Muscle of leg (tissue), 16 donors: ENCODE data around the gene ACTRT3. TPM values are rescaled to one million over a fixed set of nuclear protein-coding genes. Genes with fewer than 3 reads are reported as not detected.
A peak's percentile ranks its signal among the peaks of the same experiment; 100 is the strongest.

ENCODE experiments used
- DNase-seq: peaks from one replicate; pipeline ENCODE4 v3.0.0; 2013
- H3K27ac ChIP-seq: one replicate; pipeline ENCODE4 v1.5.1; 2013; ENCODE audit warnings: mild to moderate bottlenecking, low read length, control low read depth
- H3K27me3 ChIP-seq: one replicate; pipeline ENCODE4 v1.6.1; 2013; ENCODE audit warnings: low read length; ENCODE audit not compliant: control insufficient read depth, insufficient read depth
- H3K36me3 ChIP-seq: one replicate; pipeline ENCODE4 v1.6.1; 2013; ENCODE audit warnings: low read length; ENCODE audit not compliant: control insufficient read depth, insufficient read depth
- H3K4me1 ChIP-seq: one replicate; pipeline ENCODE4 v1.6.1; 2013; ENCODE audit warnings: low read length; ENCODE audit not compliant: control insufficient read depth, insufficient read depth
- H3K4me3 ChIP-seq: one replicate; pipeline ENCODE4 v1.5.1; 2013; ENCODE audit warnings: low read length, control low read depth
- H3K9me3 ChIP-seq: replicated peaks from 2 replicates; pipeline ENCODE4 v1.6.1; 2013; ENCODE audit warnings: low read depth, low read length; ENCODE audit not compliant: control insufficient read depth
- WGBS: methylation state at CpG from one replicate; pipeline ENCODE4 v1.1.5; 2013; ENCODE audit warnings: missing lambda C conversion rate; ENCODE audit not compliant: insufficient coverage; 5-methylcytosine and 5-hydroxymethylcytosine counted together
- long read RNA-seq, 11 donors: transcript quantifications; one replicate each; lab custom pipeline, GENCODE V29; 2026
- polyA plus RNA-seq, 8 donors: library from polyadenylated mRNA; unstranded; fragments of 120-200 nt; gene quantifications; one replicate each; pipeline versions ENCODE4 v1.2.1 to v1.2.3, GENCODE V29; 2013; ENCODE audit warnings: inconsistent platforms in 1 of 8, low replicate concordance in 1 of 8; ENCODE audit not compliant: insufficient read length in 8 of 8, insufficient read depth in 1 of 8
- total RNA-seq: library from RNA; stranded (reverse); fragments of 120-200 nt; gene quantifications from one replicate; pipeline ENCODE4 v1.2.4, GENCODE V29; 2013

ACTRT3 gene
- total RNA-seq (3.4 TPM), polyA plus RNA-seq (1 to 10 TPM; 2.0 to 4.1 (median 3.2) TPM)
- long read RNA-seq, donor 1 = 0 reads
- long read RNA-seq, donor 2 = 0 reads
- long read RNA-seq, donor 3, partial matches to known transcripts = 0 of 3 reads
- long read RNA-seq, donor 3, other reads (novel, unspliced or antisense) = 0 of 3 reads
- long read RNA-seq, donor 4 = 0 reads
- long read RNA-seq, donor 5, transcript ACTRT3-201 (2 exons, 2,005 nt) = major isoform, 5 of 5 reads
- long read RNA-seq, donor 5, partial matches to known transcripts = 0 of 5 reads
- long read RNA-seq, donor 5, other reads (novel, unspliced or antisense) = 0 of 5 reads
- long read RNA-seq, donor 6, partial matches to known transcripts = 0 of 1 reads
- long read RNA-seq, donor 6, other reads (novel, unspliced or antisense) = 0 of 1 reads
- long read RNA-seq, donor 7 = 0 reads
- long read RNA-seq, donor 8, partial matches to known transcripts = 0 of 1 reads
- long read RNA-seq, donor 8, other reads (novel, unspliced or antisense) = 0 of 1 reads
- long read RNA-seq, donor 9, partial matches to known transcripts = 0 of 2 reads
- long read RNA-seq, donor 9, other reads (novel, unspliced or antisense) = 0 of 2 reads
- long read RNA-seq, donor 10, partial matches to known transcripts = 0 of 1 reads
- long read RNA-seq, donor 10, other reads (novel, unspliced or antisense) = 0 of 1 reads
- long read RNA-seq, donor 11, partial matches to known transcripts = 0 of 1 reads
- long read RNA-seq, donor 11, other reads (novel, unspliced or antisense) = 0 of 1 reads

DNA sequence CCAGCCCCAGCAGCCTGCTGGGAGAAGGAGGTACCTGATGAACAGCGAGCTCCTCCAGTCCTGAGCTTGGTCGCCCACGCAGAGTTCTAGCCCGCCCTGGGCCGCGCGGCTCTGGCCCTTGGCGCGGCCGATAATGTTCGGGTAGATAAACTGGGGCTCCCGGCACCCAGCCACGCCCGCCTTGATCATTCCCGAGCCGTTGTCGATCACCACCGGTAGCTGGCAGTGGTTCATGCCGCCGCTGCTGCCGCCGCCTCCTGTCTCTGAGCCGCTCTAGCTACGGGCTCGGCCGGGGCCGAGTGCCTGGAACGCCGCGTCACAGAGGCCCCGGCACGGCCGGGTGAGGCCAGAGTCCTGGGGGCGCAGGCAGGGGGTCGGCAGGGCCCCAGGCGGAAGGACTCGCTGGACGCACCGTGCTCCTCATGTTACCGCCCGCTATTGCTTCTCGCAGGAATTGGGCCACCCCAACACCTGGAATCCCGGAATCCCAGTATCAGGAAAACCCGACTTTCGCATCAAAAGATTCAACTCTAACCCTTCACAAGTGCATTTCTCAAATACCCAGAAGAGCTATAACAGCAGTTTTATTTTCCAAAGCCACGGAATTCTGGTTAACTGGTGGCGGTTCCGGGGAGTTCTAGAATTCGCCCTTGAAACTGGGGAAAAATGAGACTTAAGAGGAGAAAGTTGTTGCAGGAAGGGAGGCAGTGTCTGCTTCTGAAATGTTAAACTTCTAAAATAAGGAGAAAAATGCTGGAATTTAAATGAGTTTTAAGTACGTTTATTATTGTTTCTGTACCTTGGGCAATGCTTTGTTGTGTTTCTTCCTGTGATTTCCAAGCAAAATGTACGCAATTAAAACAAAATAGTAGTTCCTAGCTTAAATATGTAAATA is at the start of gene ACTRT3:
TSS of gene ACTRT3 (minus strand) at position 275 of the 895 bp plus-strand sequence. CDS start at position 234, 41 bp downstream.
- Histone ChIP-seq H3K4me3 (peak within 1 kb of the TSS; percentile 57), H3K27me3 (no peaks in the 10 kb centered on the region), H3K4me1 (peaks cover 8% of the 10 kb centered on the region), H3K27ac (peak within 1 kb of the TSS; percentile 91), H3K9me3 (no peaks in the 10 kb centered on the region), H3K36me3 (no peaks in the 10 kb centered on the region)
- DNase-seq = peak; percentile 77
- WGBS = under 1% methylated on average over 45 of the region's 51 CpGs

DNA sequence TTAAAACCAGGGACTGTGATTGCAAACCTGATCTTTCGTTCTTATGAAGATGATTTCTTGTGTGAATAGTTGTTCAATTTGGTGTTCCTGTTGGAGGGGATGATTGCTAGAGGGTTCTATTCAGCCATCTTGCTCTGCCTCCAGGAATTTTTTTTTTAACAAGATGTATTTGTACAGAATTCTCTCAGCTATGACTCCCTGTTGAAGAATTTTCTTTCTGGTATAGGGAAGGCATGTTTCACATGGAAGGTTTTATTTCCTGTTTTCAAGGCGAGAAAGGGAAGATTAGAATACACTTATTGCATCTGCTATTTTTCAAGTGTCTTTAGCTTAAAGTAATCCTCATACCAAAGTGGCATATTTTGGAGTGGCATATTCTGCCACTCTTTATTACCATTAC is 49.0 kb upstream of the ACTRT3 start:
- Histone ChIP-seq H3K27me3 (peaks cover 2% of the 10 kb centered on the region), H3K9me3 (no peaks in the 10 kb centered on the region), H3K27ac (no peak overlapping the region), H3K4me3 (no peak overlapping the region), H3K4me1 (no peaks in the 10 kb centered on the region), H3K36me3 (no peaks in the 10 kb centered on the region)
- no CpG with 5 or more reads among the region's 2 CpGs for WGBS
- no peak for DNase-seq

DNA sequence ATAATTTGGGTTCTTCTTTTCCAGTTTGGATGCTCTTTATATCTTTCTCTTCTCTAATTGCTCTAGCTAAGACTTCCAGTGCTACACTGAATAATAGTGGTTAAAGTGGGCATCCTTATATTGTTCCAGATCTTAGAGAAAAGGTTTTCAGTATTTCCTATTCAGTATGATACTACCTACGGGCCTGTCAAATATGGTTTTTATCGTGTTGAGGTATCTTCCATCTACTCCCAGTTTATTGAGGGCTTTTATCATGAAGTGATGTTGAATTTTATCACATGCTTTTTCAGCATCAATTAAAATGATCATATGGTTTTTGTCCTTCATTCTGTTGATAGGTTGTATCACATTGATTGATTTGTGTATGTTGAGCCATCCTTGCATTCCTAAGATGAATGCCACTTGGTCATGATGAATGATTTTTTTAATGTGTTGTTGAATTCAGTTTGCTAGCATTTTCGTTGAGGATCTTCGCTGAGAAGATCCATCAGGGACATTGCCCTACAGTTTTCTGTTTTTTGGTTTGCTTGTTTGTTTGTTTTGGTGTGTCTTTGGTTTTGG is 46.3 kb upstream of the ACTRT3 start:
- Histone ChIP-seq H3K9me3 (no peaks in the 10 kb centered on the region), H3K27ac (no peak overlapping the region), H3K4me3 (no peak overlapping the region), H3K27me3 (no peaks in the 10 kb centered on the region), H3K36me3 (no peaks in the 10 kb centered on the region), H3K4me1 (peaks cover 12% of the 10 kb centered on the region)
- no peak for DNase-seq
- WGBS = no CpG with 5 or more reads among the region's 4 CpGs

DNA sequence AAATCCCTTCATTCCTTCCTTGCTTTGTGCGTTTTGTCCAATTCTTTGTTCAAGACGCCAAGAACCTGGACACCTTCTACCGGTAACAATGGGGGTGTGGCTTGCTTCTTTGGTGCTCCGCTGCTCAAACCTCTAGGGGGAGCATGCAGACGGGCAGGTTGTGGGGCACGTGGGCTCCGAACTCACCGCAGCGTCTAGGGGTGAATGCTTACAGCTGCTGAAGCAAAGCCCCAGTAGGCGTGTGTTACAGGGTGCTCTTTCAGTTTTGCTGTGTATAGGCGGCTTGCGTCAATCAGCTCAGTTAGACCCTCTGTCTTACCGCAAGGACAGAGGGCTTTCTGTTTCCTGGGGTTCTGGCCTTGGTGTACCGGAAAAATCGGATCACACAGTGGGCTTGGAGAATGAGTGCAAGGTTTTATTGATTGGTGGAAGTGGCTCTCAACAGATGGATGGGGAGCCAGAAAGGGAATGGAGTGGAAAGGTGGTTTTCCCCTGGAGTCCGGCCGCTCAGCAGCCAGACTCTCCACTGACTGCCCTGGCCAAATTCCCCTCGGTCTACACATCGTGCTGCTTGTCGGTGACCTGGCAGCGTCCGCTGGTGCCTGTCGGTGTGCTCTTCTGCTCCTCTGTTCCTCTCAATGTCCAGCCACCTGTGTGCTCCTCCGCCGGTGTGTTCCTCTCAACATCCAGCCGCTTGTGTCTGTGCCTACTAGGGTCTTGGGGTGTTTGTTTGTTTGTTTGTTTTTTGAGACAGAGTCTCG is 44.6 kb upstream of the ACTRT3 start:
- Histone ChIP-seq H3K9me3 (no peaks in the 10 kb centered on the region), H3K4me3 (peak overlapping the region; percentile 0), H3K36me3 (no peaks in the 10 kb centered on the region), H3K27ac (no peak overlapping the region), H3K27me3 (no peaks in the 10 kb centered on the region), H3K4me1 (peaks cover 12% of the 10 kb centered on the region)
- DNase-seq = peak; percentile 18
- 81% methylated on average over 12 of the region's 27 CpGs for WGBS

GRCh38 chr3:169813278-169813677 is 43.9 kb upstream of the ACTRT3 start:
- Histone ChIP-seq H3K27ac (peak overlapping the region; percentile 90), H3K36me3 (no peaks in the 10 kb centered on the region), H3K9me3 (no peaks in the 10 kb centered on the region), H3K4me1 (peaks cover 12% of the 10 kb centered on the region), H3K4me3 (peak overlapping the region; percentile 0), H3K27me3 (no peaks in the 10 kb centered on the region)
- WGBS = 30% methylated on average over 2 of the region's 8 CpGs
- DNase-seq = no peak

DNA sequence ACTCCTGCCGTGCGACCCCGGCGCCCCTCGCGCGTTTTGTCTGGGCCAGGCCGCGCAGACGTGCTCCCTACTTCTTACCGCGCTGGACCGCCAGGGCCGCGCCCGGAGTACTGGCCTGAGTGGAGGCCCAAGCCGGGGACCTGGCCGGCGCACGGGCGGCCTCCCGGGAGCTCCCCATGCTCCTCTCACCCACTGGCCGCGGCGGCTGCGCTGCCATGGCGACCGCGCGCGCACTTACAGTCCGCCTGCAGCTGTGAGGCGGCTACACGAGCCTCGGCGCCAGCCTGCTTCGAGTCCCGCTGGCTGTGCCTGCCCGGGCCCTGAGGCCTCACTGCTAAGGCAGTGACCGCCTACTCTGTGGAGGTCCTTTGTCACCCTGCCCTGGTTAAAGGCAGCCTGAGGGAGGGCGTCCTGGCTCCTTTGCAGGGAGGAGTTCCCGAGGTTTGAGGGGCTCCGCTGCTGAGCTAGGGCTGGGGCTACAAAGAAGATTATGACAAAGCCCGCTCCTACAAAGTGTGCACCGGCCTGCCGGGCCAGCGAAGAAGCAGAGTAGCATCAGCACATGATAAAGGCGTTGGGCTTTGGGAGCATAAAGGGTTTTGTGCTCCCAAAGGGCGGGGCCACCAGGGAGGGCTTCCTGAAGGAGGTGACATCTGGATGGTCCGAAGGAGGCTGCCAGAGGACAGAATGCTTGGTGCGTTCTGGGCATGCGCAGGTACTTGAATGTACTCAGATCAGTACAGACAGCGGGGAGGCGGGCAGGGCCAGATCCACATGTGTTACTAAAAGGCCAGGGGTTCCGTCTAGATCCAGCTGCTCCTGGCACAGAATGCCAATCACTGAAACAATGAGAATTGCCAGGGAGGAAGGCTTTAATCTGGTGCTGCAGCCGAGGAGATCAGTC is 43.2 kb upstream of the ACTRT3 start, which contains the start of the genes LRRC34 and LRRIQ4:
TSS of gene LRRC34 (minus strand) at position 573 of the 904 bp plus-strand sequence. CDS start at position 217, 356 bp downstream.
TSS of gene LRRIQ4 (plus strand) at position 539 of the 904 bp plus-strand sequence. CDS start 9,052 bp downstream, outside the sequence.
- DNase-seq = peak; percentile 87
- H3K27me3 ChIP-seq = no peaks in the 10 kb centered on the region
- H3K36me3 ChIP-seq = no peaks in the 10 kb centered on the region
- 2% methylated on average over 55 of the region's 56 CpGs for WGBS
- peak within 1 kb of the TSS; percentile 90 for H3K27ac ChIP-seq
- H3K4me3 ChIP-seq = peak within 1 kb of the TSS; percentile 78
- no peaks in the 10 kb centered on the region for H3K9me3 ChIP-seq
- H3K4me1 ChIP-seq = peaks cover 12% of the 10 kb centered on the region

DNA sequence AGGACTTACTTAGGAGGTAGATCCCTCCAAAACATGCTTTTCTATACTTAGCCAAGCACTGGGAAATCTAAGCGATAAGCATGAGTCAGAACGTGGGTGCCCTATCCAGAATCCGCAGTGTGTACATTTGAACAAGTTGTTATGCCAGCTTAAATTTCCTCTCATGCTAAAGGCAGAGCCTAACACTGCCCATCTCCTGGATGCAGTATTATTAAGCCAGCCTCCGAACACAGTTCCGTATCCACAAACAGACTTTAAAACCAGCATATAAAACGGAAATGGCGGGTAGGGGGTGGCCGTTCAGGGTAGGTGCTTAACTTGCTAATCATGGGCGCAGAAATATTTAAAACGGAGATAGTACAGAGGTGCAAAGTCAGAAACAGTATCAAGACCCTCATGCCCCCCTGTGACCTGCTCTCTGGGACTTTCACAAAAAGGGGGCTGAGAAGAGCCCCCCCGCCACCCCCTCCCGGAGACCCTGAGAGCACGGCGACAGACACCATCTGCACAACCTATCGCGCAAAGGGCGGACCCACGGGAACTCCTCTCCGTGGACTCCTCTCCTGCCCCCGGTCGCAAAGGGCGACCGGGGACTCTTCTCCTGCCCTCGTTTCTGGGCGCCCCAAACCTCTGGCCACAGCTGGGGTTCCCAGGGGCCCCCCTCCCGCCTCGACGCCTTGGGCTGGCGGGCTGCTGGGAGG is 42.4 kb upstream of the ACTRT3 start:
- peak; percentile 63 for DNase-seq
- Histone ChIP-seq H3K4me3 (peak overlapping the region; percentile 78), H3K27ac (peak overlapping the region; percentile 90), H3K4me1 (peaks cover 12% of the 10 kb centered on the region), H3K36me3 (no peaks in the 10 kb centered on the region), H3K9me3 (no peaks in the 10 kb centered on the region), H3K27me3 (no peaks in the 10 kb centered on the region)
- 0% methylated on average over 22 of the region's 29 CpGs for WGBS

DNA sequence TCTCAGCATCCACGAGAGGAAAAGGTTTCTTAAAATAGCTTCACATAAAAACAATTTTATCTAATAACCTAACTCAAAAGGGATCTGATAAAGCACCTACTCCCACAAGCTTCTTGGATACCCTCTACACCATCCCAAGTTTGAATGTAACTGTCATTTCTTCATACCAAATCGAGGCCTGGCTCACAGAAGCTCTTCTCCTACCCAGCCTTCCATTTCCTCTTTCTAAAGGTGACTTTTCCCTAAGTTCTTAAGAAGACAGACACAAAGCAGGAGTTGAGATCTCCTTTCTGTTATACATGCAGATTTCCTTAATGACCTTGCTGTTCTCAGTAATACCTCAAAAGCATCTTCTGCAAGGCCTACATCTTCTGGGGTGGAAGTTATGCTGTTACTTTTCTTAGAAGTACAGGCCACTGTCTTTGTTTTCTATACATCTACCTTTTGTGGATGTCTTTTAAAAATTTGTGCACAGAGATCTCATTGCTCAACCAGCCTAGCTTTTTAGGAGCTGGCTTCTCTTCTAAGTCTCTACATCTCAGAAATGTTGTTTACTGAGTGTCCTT is 40.0 kb upstream of the ACTRT3 start:
- WGBS = 43% methylated on average over 2 of the region's 2 CpGs

More for the DNA sequence above, 40.0 kb upstream of the ACTRT3 start:
- H3K9me3 ChIP-seq = no peaks in the 10 kb centered on the region
- H3K4me3 ChIP-seq = no peak overlapping the region
- no peak for DNase-seq
- H3K4me1 ChIP-seq = peaks cover 12% of the 10 kb centered on the region
- H3K36me3 ChIP-seq = no peaks in the 10 kb centered on the region
- H3K27me3 ChIP-seq = no peaks in the 10 kb centered on the region
- no peak overlapping the region for H3K27ac ChIP-seq
